ENCODE measurements around the gene SMIM33. TPM values are rescaled to one million over a fixed set of nuclear protein-coding genes. Genes with fewer than 3 reads are reported as not detected.
"Not testable (repeated sequence)": the region's sequence is repeated elsewhere in the genome, so short reads cannot be mapped to it uniquely, and the experiment has no call there.

Gene SMIM33
- total and polyA plus RNA-seq, 7 donors: 4.7 to 5.1 (median 4.8) TPM; not detected in 4

DNA sequence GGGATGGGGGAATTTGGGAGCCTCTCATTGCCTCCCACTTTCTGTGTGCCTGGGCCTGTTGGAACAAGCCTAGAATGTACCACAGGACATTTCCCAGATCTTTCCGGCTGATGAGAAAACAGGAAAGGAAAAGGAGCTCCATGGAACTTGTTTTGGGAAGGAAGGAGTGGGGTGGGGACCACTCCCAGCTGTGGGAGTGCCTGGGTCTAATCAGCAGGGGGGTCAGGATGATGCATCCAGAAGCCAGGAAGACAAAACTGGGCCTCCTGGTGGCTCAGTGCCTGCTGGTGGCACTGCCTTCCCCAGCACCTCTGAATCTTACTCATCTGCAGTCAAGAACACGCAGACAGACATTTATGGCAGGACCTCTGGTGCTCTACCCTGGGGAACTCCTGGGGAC lies 2.8 kb downstream of the SMIM33 start:
- TF ChIP-seq POLR2AphosphoS5 (IDR thresholded peaks at IDR 0.05) (no peak), CTCF (IDR thresholded peaks at IDR 0.05) (no peak), EP300 (IDR thresholded peaks at IDR 0.05) (no peak), POLR2A (IDR thresholded peaks at IDR 0.05) (no peak)
- Histone ChIP-seq H3K9me3 (no peaks in the 10 kb centered on the region), H3K4me3 (no peak overlapping the region), H3K27me3 (no peaks in the 10 kb centered on the region), H3K27ac (peak overlapping the region in 2 of 4 donors; percentile 24 to 63), H3K4me1 (no peaks in the 10 kb centered on the region), H3K36me3 (peaks cover 0 to 22% (median 2%) of the 10 kb centered on the region in 4 donors)
- 81 to 87% methylated on average over 2 of the region's 2 CpGs for WGBS, 2 donors
- intact Hi-C loops (cut with DNase I): no loop called here
- DNase-seq: no peak

GRCh38 chr5:139474890-139475791 lies 4.3 kb downstream of the SMIM33 start:
- Histone ChIP-seq H3K4me3 (no peak overlapping the region), H3K4me1 (peaks cover 0 to 3% (median 0%) of the 10 kb centered on the region in 4 donors), H3K36me3 (peaks cover 0 to 27% (median 2%) of the 10 kb centered on the region in 4 donors), H3K9me3 (no peaks in the 10 kb centered on the region), H3K27me3 (no peaks in the 10 kb centered on the region), H3K27ac (peak overlapping the region in 1 of 4 donors; percentile 63)
- DNase-seq: peak; percentile 72
- intact Hi-C loops (cut with DNase I): no loop called here
- 31 to 32% methylated on average over 13 of the region's 13 CpGs for WGBS, 2 donors
- no peak for TF ChIP-seq EP300 (IDR thresholded peaks at IDR 0.05)
- TF ChIP-seq POLR2AphosphoS5 (IDR thresholded peaks at IDR 0.05): no peak
- TF ChIP-seq POLR2A (IDR thresholded peaks at IDR 0.05): no peak
- no peak for TF ChIP-seq CTCF (IDR thresholded peaks at IDR 0.05)

- Histone ChIP-seq H3K4me1 (peaks cover 0 to 10% (median under 1%) of the 10 kb centered on the region in 4 donors), H3K36me3 (peaks cover 0 to 27% (median 2%) of the 10 kb centered on the region in 4 donors), H3K27ac (no peak overlapping the region), H3K4me3 (no peak overlapping the region), H3K27me3 (no peaks in the 10 kb centered on the region), H3K9me3 (no peaks in the 10 kb centered on the region)
- no peak for DNase-seq
- WGBS, 2 donors: 73 to 85% methylated on average over 13 of the region's 13 CpGs
- intact Hi-C loops (cut with DNase I): no loop called here
- TF ChIP-seq POLR2A (IDR thresholded peaks at IDR 0.05) (no peak), EP300 (IDR thresholded peaks at IDR 0.05) (no peak), POLR2AphosphoS5 (IDR thresholded peaks at IDR 0.05) (no peak), CTCF (IDR thresholded peaks at IDR 0.05) (no peak)
Measured at GRCh38 chr5:139475865-139476617, 5.2 kb downstream of the SMIM33 start.

DNA sequence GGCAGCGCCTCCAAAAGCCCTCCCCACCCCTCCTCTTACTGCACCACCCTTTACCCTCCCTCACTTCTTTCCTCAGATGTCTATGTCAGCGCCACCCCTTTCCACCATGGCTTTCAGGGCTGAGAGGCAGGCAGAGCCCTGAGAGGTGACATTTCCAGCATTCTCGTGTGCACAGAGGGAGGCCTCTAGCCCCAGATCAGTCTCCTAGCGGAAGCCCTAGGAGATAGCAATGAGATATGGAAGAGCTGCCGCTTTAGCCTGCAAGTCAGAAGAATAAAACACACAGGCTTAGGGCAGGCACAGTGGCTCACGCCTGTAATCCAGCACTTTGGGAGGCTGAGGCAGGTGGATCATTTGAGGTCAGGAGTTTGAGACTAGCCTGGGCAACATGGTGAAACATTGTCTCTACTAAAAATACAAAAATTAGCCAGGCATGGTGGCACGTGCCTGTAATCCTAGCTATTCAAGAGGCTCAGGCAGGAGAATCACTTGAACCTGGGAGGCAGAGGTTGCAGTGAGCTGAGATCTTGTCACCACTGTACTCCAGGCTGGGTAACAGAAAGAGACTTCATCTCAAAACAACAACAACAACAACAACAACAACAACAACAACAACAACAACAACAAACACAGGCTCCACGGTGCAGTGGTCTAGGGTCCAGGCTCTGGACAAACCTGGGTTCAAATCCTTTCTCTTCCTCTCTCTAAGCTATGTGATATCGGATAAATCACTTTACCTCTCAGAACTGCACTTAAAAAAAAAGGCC lies 8.0 kb downstream of the SMIM33 start:
- H3K4me3 ChIP-seq; DNase-seq; intact Hi-C loops (cut with DNase I); H3K27me3 ChIP-seq; H3K9me3 ChIP-seq: not testable (repeated sequence)
- 87 to 89% methylated on average over 9 of the region's 9 CpGs for WGBS, 2 donors
- Histone ChIP-seq H3K27ac (peak overlapping the region in 1 of 4 donors; percentile 90), H3K4me1 (peaks cover 0 to 29% (median 13%) of the 10 kb centered on the region in 4 donors), H3K36me3 (peaks cover 0 to 27% (median 2%) of the 10 kb centered on the region in 4 donors)

- Histone ChIP-seq H3K27ac (peak overlapping the region in 1 of 4 donors; percentile 90), H3K4me1 (peaks cover 0 to 29% (median 13%) of the 10 kb centered on the region in 4 donors), H3K36me3 (peaks cover 0 to 27% (median 2%) of the 10 kb centered on the region in 4 donors)
- H3K4me3 ChIP-seq; DNase-seq; H3K27me3 ChIP-seq; H3K9me3 ChIP-seq; intact Hi-C loops (cut with DNase I): not testable (repeated sequence)
- WGBS, 2 donors: 93 to 95% methylated on average over 4 of the region's 4 CpGs
Measured at GRCh38 chr5:139479729-139480128, 8.9 kb downstream of the SMIM33 start.

Measured in sigmoid colon (tissue), 7 donors.